ENCODE measurements around the gene MYO9B. TPM values are rescaled to one million over a fixed set of nuclear protein-coding genes. Genes with fewer than 3 reads are reported as not detected.
"Not testable (repeated sequence)": the region's sequence is repeated elsewhere in the genome, so short reads cannot be mapped to it uniquely, and the experiment has no call there.

The MYO9B gene
- total RNA-seq, 1 experiment from 2014 or later, result 58.6 TPM

DNA sequence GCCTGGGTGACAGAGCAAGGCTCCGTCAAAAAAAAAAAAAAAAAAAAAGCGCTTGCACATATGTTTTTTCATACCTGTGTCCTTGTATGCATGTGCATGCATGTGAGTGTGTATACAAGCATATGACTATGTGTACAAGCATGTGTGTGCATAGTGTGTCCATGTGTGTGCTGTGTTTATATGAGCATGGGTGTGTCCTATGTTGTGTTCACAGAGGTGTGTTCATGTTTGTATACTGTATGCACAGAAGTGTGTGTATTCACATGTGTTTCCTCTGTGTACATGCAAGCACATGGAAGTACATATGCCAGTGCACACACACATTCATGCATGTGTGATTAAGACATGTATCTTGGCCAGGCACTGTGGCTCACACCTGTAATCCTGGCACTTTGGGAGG lies 17.1 kb downstream of the MYO9B start:
- Histone ChIP-seq H3K56ac (ENCODE audit: insufficient read length, low read depth, low read length) (no peak overlapping the region), H3K4ac (ENCODE audit: low read depth, low read length) (no peak overlapping the region), H3T11ph (ENCODE audit: low read length) (no peak overlapping the region), H2BK12ac (ENCODE audit: insufficient read length, low read depth, low read length) (no peak overlapping the region), H4K91ac (ENCODE audit: insufficient read length, low read depth, low read length) (no peak overlapping the region), H3K27me3 (ENCODE audit: insufficient read depth, low read length) (no peaks in the 10 kb centered on the region), H2BK120ac (ENCODE audit: low read depth, low read length, poor library complexity, severe bottlenecking) (no peak overlapping the region), H3K9me3 (ENCODE audit: control insufficient read depth, low read depth, low read length) (no peaks in the 10 kb centered on the region), H2AK5ac (ENCODE audit: insufficient read length, low read length) (no peak overlapping the region), H3K23ac (ENCODE audit: insufficient read length, low read depth, low read length) (no peak overlapping the region), H3K4me2 (ENCODE audit: insufficient read depth, insufficient read length, low read length) (no peak overlapping the region), H3K23me2 (ENCODE audit: insufficient read length, low read depth, low read length, poor library complexity, severe bottlenecking) (no peaks in the 10 kb centered on the region), H3K14ac (ENCODE audit: insufficient read depth, low read length) (no peak overlapping the region), H4K5ac (ENCODE audit: insufficient read length, low read depth, low read length) (no peak overlapping the region), H3K4me1 (ENCODE audit: insufficient read depth, low read length) (no peaks in the 10 kb centered on the region), H3K79me2 (ENCODE audit: insufficient read depth, low read length) (peaks cover 9% of the 10 kb centered on the region; the same call in 1 of the 2 replicates), H3K27ac (ENCODE audit: insufficient read length, low read depth, low read length) (no peak overlapping the region), H2AFZ (ENCODE audit: low read length) (no peak overlapping the region), H3K18ac (ENCODE audit: insufficient read length, low read depth, low read length) (no peak overlapping the region), H4K8ac (replicated peaks; ENCODE audit: insufficient read length, low read depth, low read length) (no peak overlapping the region), H2BK5ac (ENCODE audit: insufficient read length, low read length) (no peak overlapping the region), H4K20me1 (ENCODE audit: control insufficient read depth, insufficient read depth, insufficient read length) (no peaks in the 10 kb centered on the region), H3K9ac (ENCODE audit: extremely low read depth, insufficient read length, low read length) (no peak overlapping the region), H2BK15ac (ENCODE audit: low read depth, low read length) (no peak overlapping the region), H3K79me1 (ENCODE audit: insufficient read depth, low read depth, low read length, poor library complexity, severe bottlenecking) (no peaks in the 10 kb centered on the region), H2BK20ac (ENCODE audit: low read depth, low read length, poor library complexity, severe bottlenecking) (no peak overlapping the region)
- Mint-ChIP-seq H3K27me3 (ENCODE audit: low read depth) (no peaks in the 10 kb centered on the region), H3K36me3 (ENCODE audit: insufficient read depth in 1 of 3, low read depth in 3 of 3) (peaks cover 4 to 7% (median 4%) of the 10 kb centered on the region in 3 experiments; a peak in 4 of 7 replicates), H3K27ac (no peak overlapping the region), H3K4me1 (peaks cover 12% of the 10 kb centered on the region in 2 experiments), H3K9me3 (no peaks in the 10 kb centered on the region), H3K4me3 (no peak overlapping the region)
- DNase-seq, result no peak
- no peak for TF ChIP-seq CTCF (conservative IDR thresholded peaks at IDR 0.05)
- WGBS (ENCODE audit: extremely low coverage, insufficient read length, low lambda C conversion rate), result no CpG with 5 or more reads among the region's 2 CpGs

GRCh38 chr19:17094694-17095093 lies 19.1 kb downstream of the MYO9B start:
- not testable (repeated sequence) for H3K27ac ChIP-seq (ENCODE audit: insufficient read length, low read depth, low read length); H4K20me1 ChIP-seq (ENCODE audit: control insufficient read depth, insufficient read depth, insufficient read length); H3K27me3 Mint-ChIP-seq (ENCODE audit: low read depth); H2BK12ac ChIP-seq (ENCODE audit: insufficient read length, low read depth, low read length); H3K23me2 ChIP-seq (ENCODE audit: insufficient read length, low read depth, low read length, poor library complexity, severe bottlenecking); H3K9me3 Mint-ChIP-seq; H3K9me3 ChIP-seq (ENCODE audit: control insufficient read depth, low read depth, low read length); H3K4ac ChIP-seq (ENCODE audit: low read depth, low read length); H3K79me1 ChIP-seq (ENCODE audit: insufficient read depth, low read depth, low read length, poor library complexity, severe bottlenecking); H3K9ac ChIP-seq (ENCODE audit: extremely low read depth, insufficient read length, low read length); H2BK5ac ChIP-seq (ENCODE audit: insufficient read length, low read length); H3K4me3 Mint-ChIP-seq; H3T11ph ChIP-seq (ENCODE audit: low read length); H3K36me3 Mint-ChIP-seq (ENCODE audit: insufficient read depth in 1 of 3, low read depth in 3 of 3); H2BK120ac ChIP-seq (ENCODE audit: low read depth, low read length, poor library complexity, severe bottlenecking); H3K56ac ChIP-seq (ENCODE audit: insufficient read length, low read depth, low read length); H2BK20ac ChIP-seq (ENCODE audit: low read depth, low read length, poor library complexity, severe bottlenecking); H2AK5ac ChIP-seq (ENCODE audit: insufficient read length, low read length); H2BK15ac ChIP-seq (ENCODE audit: low read depth, low read length); H4K91ac ChIP-seq (ENCODE audit: insufficient read length, low read depth, low read length); DNase-seq; H3K79me2 ChIP-seq (ENCODE audit: insufficient read depth, low read length); H4K5ac ChIP-seq (ENCODE audit: insufficient read length, low read depth, low read length); H2AFZ ChIP-seq (ENCODE audit: low read length); H3K27ac Mint-ChIP-seq; H3K18ac ChIP-seq (ENCODE audit: insufficient read length, low read depth, low read length); H3K4me2 ChIP-seq (ENCODE audit: insufficient read depth, insufficient read length, low read length); H3K14ac ChIP-seq (ENCODE audit: insufficient read depth, low read length); H4K8ac ChIP-seq (replicated peaks; ENCODE audit: insufficient read length, low read depth, low read length); H3K23ac ChIP-seq (ENCODE audit: insufficient read length, low read depth, low read length); H3K27me3 ChIP-seq (ENCODE audit: insufficient read depth, low read length); H3K4me1 ChIP-seq (ENCODE audit: insufficient read depth, low read length)
- no CpG with 5 or more reads among the region's 3 CpGs for WGBS (ENCODE audit: extremely low coverage, insufficient read length, low lambda C conversion rate)
- peaks cover 12 to 15% of the 10 kb centered on the region in 2 experiments for H3K4me1 Mint-ChIP-seq
